Keratinocyte (primary cell): ENCODE data around the gene DCP1B. TPM values are rescaled to one million over a fixed set of nuclear protein-coding genes. Genes with fewer than 3 reads are reported as not detected.

Experiments used
- DNase-seq: peaks from one replicate; pipeline ENCODE4 v3.0.0-alpha.2; 2011; ENCODE audit warnings: low read depth, missing footprints, low spot score
- FAIRE-seq: peaks from 2 replicates; lab custom pipeline; 2011; peaks lifted over from hg19 to GRCh38; lab: Jason Lieb, UNC
- H2AFZ ChIP-seq: 2 replicates; pipeline ENCODE4 v1.6.0; 2012; ENCODE audit warnings: low read length, control low read depth, inconsistent platforms; ENCODE audit not compliant: control insufficient read depth
- H3K27ac ChIP-seq: 2 replicates; pipeline ENCODE4 v1.5.1; 2011; ENCODE audit warnings: low read length; ENCODE audit not compliant: control insufficient read depth, insufficient read depth
- H3K27me3 ChIP-seq: 3 replicates; pipeline ENCODE4 v1.6.0; 2011; ENCODE audit warnings: low read length; ENCODE audit not compliant: control insufficient read depth, insufficient read depth; ENCODE audit errors: extremely low read depth
- H3K36me3 ChIP-seq, 2 experiments: 2 replicates in 1 of 2; 3 replicates in 1 of 2; pipeline ENCODE4 v1.5.1; 2011; ENCODE audit warnings: low read length in 2 of 2, mild to moderate bottlenecking in 1 of 2; ENCODE audit not compliant: control insufficient read depth in 2 of 2, insufficient read depth in 2 of 2; ENCODE audit errors: extremely low read depth in 1 of 2
- H3K4me1 ChIP-seq: 3 replicates; pipeline ENCODE4 v1.5.1; 2011; ENCODE audit warnings: low read length; ENCODE audit not compliant: control insufficient read depth, insufficient read depth; ENCODE audit errors: extremely low read depth
- H3K4me2 ChIP-seq: 3 replicates; pipeline ENCODE4 v1.6.0; 2011; ENCODE audit warnings: low read depth, low read length; ENCODE audit not compliant: control insufficient read depth, insufficient read depth; ENCODE audit errors: extremely low read depth
- H3K4me3 ChIP-seq, 3 experiments: fragments of 200-600 bp in 1 of 3; sonication (generic) in 1 of 3; 2 replicates in 2 of 3; 3 replicates in 1 of 3; pipeline ENCODE4 v1.5.1; 2011 to 2016; ENCODE audit warnings: low read length in 3 of 3, mild to moderate bottlenecking in 3 of 3, control low read depth in 2 of 3, inconsistent platforms in 1 of 3, low read depth in 1 of 3, mixed read lengths in 1 of 3, mixed run types in 1 of 3, moderate library complexity in 1 of 3; ENCODE audit not compliant: control insufficient read depth in 2 of 3, insufficient read depth in 2 of 3; ENCODE audit errors: extremely low read depth in 1 of 3
- H3K79me2 ChIP-seq: 2 replicates; pipeline ENCODE4 v1.6.0; 2012; ENCODE audit warnings: low read length; ENCODE audit not compliant: control insufficient read depth, insufficient read depth
- H3K9ac ChIP-seq: 3 replicates; pipeline ENCODE4 v1.6.0; 2011; ENCODE audit warnings: low read length; ENCODE audit not compliant: control insufficient read depth, insufficient read depth; ENCODE audit errors: extremely low read depth
- H3K9me1 ChIP-seq: 3 replicates; pipeline ENCODE4 v1.6.0; 2011; ENCODE audit warnings: low read length; ENCODE audit not compliant: control insufficient read depth, insufficient read depth; ENCODE audit errors: extremely low read depth
- H3K9me3 ChIP-seq: 2 replicates; pipeline ENCODE4 v1.5.1; 2012; ENCODE audit warnings: low read depth, low read length; ENCODE audit not compliant: control insufficient read depth
- H4K20me1 ChIP-seq: 3 replicates; pipeline ENCODE4 v1.6.0; 2011; ENCODE audit warnings: low read length; ENCODE audit not compliant: control insufficient read depth, insufficient read depth; ENCODE audit errors: extremely low read depth
- EZH2 ChIP-seq: IDR thresholded peaks from one replicate; pipeline ENCODE4 v1.6.1; 2012; ENCODE audit warnings: inconsistent platforms, mild to moderate bottlenecking, low read length, moderate library complexity
- dilution Hi-C: fragments of 300-500 bp; cut with MboI; formaldehyde crosslinking; loops from one replicate; pipeline ENCODE4 v1.7.0; 2020; ENCODE audit warnings: low sequenced_read_pairs; ENCODE audit not compliant: extremely low pct_ligation_motif_present
- polyA plus RNA-seq, 5 experiments: library from polyadenylated mRNA; depleted of rRNA in 3 of 5; stranded (reverse) in 3 of 5; stranded (forward) in 1 of 5; unstranded in 1 of 5; fragments of >200 nt; gene quantifications; 1 replicate in 1 of 5; 2 replicates in 3 of 5; 3 replicates in 1 of 5; pipeline versions ENCODE4 v1.2.1 to v1.2.3, GENCODE V29; 2011 to 2012; ENCODE audit warnings: missing spikeins in 2 of 5, low read depth in 1 of 5, low replicate concordance in 1 of 5
- TF ChIP-seq, protein P1 (sequence below), 3 experiments: IDR thresholded peaks in 1 of 3; conservative IDR thresholded peaks in 1 of 3; optimal IDR thresholded peaks in 1 of 3; 2 replicates in 2 of 3; 3 replicates in 1 of 3; pipeline versions ENCODE3 to v1.5.1; 2011; ENCODE audit warnings: low read length in 3 of 3, mild to moderate bottlenecking in 3 of 3, moderate library complexity in 2 of 3, control low read depth in 1 of 3, inconsistent platforms in 1 of 3; ENCODE audit not compliant: insufficient read depth in 2 of 3; ENCODE audit errors: extremely low read depth in 1 of 3

DCP1B gene
- polyA plus RNA-seq, 1 donor (not counting 4 experiments of a cell fraction or from before 2014, with no cell fraction given), result 9.7 TPM

DNA sequence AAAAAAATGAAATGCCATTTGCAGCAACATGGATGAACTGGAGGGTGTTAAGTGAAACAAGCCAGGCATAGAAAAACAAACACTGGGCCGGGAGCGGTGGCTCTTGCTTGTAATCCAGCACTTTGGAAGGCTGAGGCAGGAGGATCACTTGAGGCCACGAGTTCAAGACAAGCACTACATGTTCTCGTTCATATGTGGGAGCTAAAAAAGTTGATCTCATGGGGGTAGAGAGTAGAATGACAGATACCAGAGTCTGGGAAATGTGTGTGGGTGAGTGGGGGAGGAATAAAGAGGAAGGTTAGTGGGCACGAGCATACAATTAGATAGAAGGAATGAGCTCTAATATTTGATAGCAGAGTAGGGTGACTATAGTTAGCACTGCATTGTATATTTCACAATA is 107.3 kb downstream of the DCP1B start:
- TF ChIP-seq, protein P1, sequence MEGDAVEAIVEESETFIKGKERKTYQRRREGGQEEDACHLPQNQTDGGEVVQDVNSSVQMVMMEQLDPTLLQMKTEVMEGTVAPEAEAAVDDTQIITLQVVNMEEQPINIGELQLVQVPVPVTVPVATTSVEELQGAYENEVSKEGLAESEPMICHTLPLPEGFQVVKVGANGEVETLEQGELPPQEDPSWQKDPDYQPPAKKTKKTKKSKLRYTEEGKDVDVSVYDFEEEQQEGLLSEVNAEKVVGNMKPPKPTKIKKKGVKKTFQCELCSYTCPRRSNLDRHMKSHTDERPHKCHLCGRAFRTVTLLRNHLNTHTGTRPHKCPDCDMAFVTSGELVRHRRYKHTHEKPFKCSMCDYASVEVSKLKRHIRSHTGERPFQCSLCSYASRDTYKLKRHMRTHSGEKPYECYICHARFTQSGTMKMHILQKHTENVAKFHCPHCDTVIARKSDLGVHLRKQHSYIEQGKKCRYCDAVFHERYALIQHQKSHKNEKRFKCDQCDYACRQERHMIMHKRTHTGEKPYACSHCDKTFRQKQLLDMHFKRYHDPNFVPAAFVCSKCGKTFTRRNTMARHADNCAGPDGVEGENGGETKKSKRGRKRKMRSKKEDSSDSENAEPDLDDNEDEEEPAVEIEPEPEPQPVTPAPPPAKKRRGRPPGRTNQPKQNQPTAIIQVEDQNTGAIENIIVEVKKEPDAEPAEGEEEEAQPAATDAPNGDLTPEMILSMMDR (optimal IDR thresholded peaks at IDR 0.05 in 1 of 3, IDR thresholded peaks at IDR 0.05 in 1 of 3, conservative IDR thresholded peaks at IDR 0.05 in 1 of 3; ENCODE audit: extremely low read depth in 1 of 3, insufficient read depth in 2 of 3, low read length in 3 of 3), result no peak
- TF ChIP-seq EZH2, result no peak
- H3K9me1 ChIP-seq, result no peaks in the 10 kb centered on the region
- no peaks in the 10 kb centered on the region for H3K79me2 ChIP-seq
- H3K27me3 ChIP-seq, result no peaks in the 10 kb centered on the region
- H3K4me1 ChIP-seq, result no peaks in the 10 kb centered on the region
- no peak overlapping the region for H3K27ac ChIP-seq
- H3K9ac ChIP-seq, result no peak overlapping the region
- FAIRE-seq (no peak), DNase-seq (no peak)
- H3K36me3 ChIP-seq, result no peaks in the 10 kb centered on the region
- no peak overlapping the region for H2AFZ ChIP-seq
- no peaks in the 10 kb centered on the region for H4K20me1 ChIP-seq
- no peak overlapping the region for H3K4me2 ChIP-seq
- dilution Hi-C loops, result no loop called here
- H3K4me3 ChIP-seq, result no peak overlapping the region
- no peaks in the 10 kb centered on the region for H3K9me3 ChIP-seq

Other genes starting within 250 kb of the DCP1B start
- not detected in 3 replicates for gene LRTM2, start 183.9 kb downstream of the DCP1B start, polyA plus RNA-seq
- 0.03 to 0.09 TPM (median 0.05 TPM) in 3 replicates for gene CACNA2D4, start 85.8 kb downstream of the DCP1B start, polyA plus RNA-seq
- gene CACNA1C, start 48.5 kb upstream of the DCP1B start, polyA plus RNA-seq, result not detected in 3 replicates